K562 (cell line): ENCODE data around the gene ATG14. TPM values are rescaled to one million over a fixed set of nuclear protein-coding genes. Genes with fewer than 3 reads are reported as not detected.

Experiments
- ATAC-seq: fragments of 200-7000 bp; cut with Tn5 transposase; 3 replicates; pipeline ENCODE4 v1.9.1; 2020; ENCODE audit warnings: moderate library complexity
- BruUV-seq: library from RNA; stranded (reverse); fragments of 400-500 nt; replicated peaks from 2 replicates; lab custom pipeline; 2021; lab: Mats Ljungman, UMichigan
- CTCF ChIA-PET: fragments of 300-600 bp; formaldehyde crosslinking; extraction: SDS; loops from one replicate; lab custom pipeline; 2021; ENCODE audit warnings: low intra/inter-chr PET ratio; lab: Yijun Ruan, JAX
- POLR2A ChIA-PET: fragments of 300-600, 350-650 bp; sonication (Branson Sonifier 250); formaldehyde crosslinking; extraction: SDS; loops from one replicate; lab custom pipeline; 2021; ENCODE audit warnings: antibody characterized with exemption, inconsistent platforms; lab: Yijun Ruan, JAX
- DNase-seq, 4 experiments: peaks; one replicate each; pipeline versions ENCODE4 v3.0.0 to v3.0.0-alpha.2; 2011 to 2018; ENCODE audit warnings: low spot score in 3 of 4, mixed read lengths in 3 of 4; ENCODE audit errors: extremely low read depth in 1 of 4
- FAIRE-seq: peaks from 2 replicates; lab custom pipeline; 2011; peaks lifted over from hg19 to GRCh38; lab: Jason Lieb, UNC
- H2AFZ ChIP-seq: 2 replicates; pipeline ENCODE4 v1.6.0; 2011; ENCODE audit warnings: low read depth, low read length, control low read depth, inconsistent platforms
- H3K27ac ChIP-seq: fragments of 200-600 bp; 3 replicates; pipeline ENCODE4 v1.8.0; 2011; ENCODE audit warnings: low read depth, mild to moderate bottlenecking, control low read depth, inconsistent platforms, low read length, moderate library complexity, mixed read lengths; ENCODE audit errors: extremely low read depth
- H3K27me3 ChIP-seq, 2 experiments: fragments of 300-600 bp in 1 of 2; 2 replicates in 1 of 2; 3 replicates in 1 of 2; pipeline versions ENCODE4 v1.6.0 to v1.8.0; 2011; ENCODE audit warnings: inconsistent platforms in 2 of 2, low read length in 2 of 2, mild to moderate bottlenecking in 1 of 2, mixed read lengths in 1 of 2, moderate library complexity in 1 of 2; ENCODE audit not compliant: control insufficient read depth in 2 of 2, insufficient read depth in 2 of 2
- H3K36me3 ChIP-seq: fragments of 300-600 bp; 3 replicates; pipeline ENCODE4 v1.8.0; 2011; ENCODE audit warnings: mild to moderate bottlenecking, low read length, inconsistent platforms; ENCODE audit not compliant: control insufficient read depth, insufficient read depth
- H3K4me1 ChIP-seq, 2 experiments: fragments of 200-600 bp in 1 of 2; replicated peaks in 1 of 2; 2 replicates in 1 of 2; 3 replicates in 1 of 2; pipeline versions ENCODE4 v1.5.1 to v1.8.0; 2011; ENCODE audit warnings: inconsistent platforms in 2 of 2, low read length in 2 of 2, mild to moderate bottlenecking in 1 of 2, mixed read lengths in 1 of 2, moderate library complexity in 1 of 2; ENCODE audit not compliant: control insufficient read depth in 2 of 2, insufficient read depth in 2 of 2
- H3K4me2 ChIP-seq: 2 replicates; pipeline ENCODE4 v1.6.1; 2011; ENCODE audit warnings: low read length, control low read depth, inconsistent platforms, mixed read lengths; ENCODE audit not compliant: insufficient read depth
- H3K4me3 ChIP-seq: fragments of 200-600 bp; sonication (generic), shearing (Covaris generic); 2 replicates; pipeline ENCODE4 v1.5.1; 2016; ENCODE audit warnings: control low read depth, inconsistent platforms
- H3K79me2 ChIP-seq: fragments of 200-600 bp; 3 replicates; pipeline ENCODE4 v1.8.0; 2011; ENCODE audit warnings: low read length, inconsistent platforms; ENCODE audit not compliant: control insufficient read depth, insufficient read depth
- H3K9ac ChIP-seq, 2 experiments: 2 replicates each; pipeline versions ENCODE4 v1.6.0 to v1.6.1; 2011; ENCODE audit warnings: low read depth in 2 of 2, low read length in 2 of 2, control low read depth in 1 of 2, inconsistent platforms in 1 of 2, mild to moderate bottlenecking in 1 of 2, mixed read lengths in 1 of 2; ENCODE audit not compliant: insufficient read depth in 1 of 2
- H3K9me1 ChIP-seq: one replicate; pipeline ENCODE4 v1.6.0; 2011; ENCODE audit warnings: inconsistent platforms, mild to moderate bottlenecking, low read length, moderate library complexity; ENCODE audit not compliant: control insufficient read depth, insufficient read depth
- H3K9me3 ChIP-seq: replicated peaks from 2 replicates; pipeline ENCODE4 v1.5.1; 2011; ENCODE audit warnings: low read depth, low read length, inconsistent platforms; ENCODE audit not compliant: control insufficient read depth, insufficient read depth
- H4K20me1 ChIP-seq: replicated peaks from 2 replicates; pipeline ENCODE4 v1.6.1; 2011; ENCODE audit warnings: low read length, inconsistent platforms, mixed read lengths; ENCODE audit not compliant: control insufficient read depth, insufficient read depth
- WHSC1 ChIP-seq: IDR thresholded peaks from one replicate; pipeline ENCODE4 v1.6.1; 2012; ENCODE audit warnings: low read length, control low read depth, inconsistent platforms
- ZNF140 ChIP-seq: fragments of 250-450 bp; sonication (Bioruptor Pico); IDR thresholded peaks from 2 replicates; pipeline ENCODE4 v1.8.0; 2021; ENCODE audit warnings: moderate library complexity, mild to moderate bottlenecking, inconsistent platforms
- WGBS: fragments of 100-300 bp; shearing (Covaris generic); methylation state at CpG from one replicate; pipeline ENCODE4 v1.1.6; 2016; ENCODE audit warnings: low coverage, mixed read lengths; ENCODE audit not compliant: insufficient coverage; ENCODE audit errors: missing lambda C conversion rate; 5-methylcytosine and 5-hydroxymethylcytosine counted together
- in situ Hi-C: fragments of 300-500 bp; cut with MboI; formaldehyde crosslinking; loops from 4 replicates; pipeline ENCODE4 v1.15.0; 2018; ENCODE audit warnings: inconsistent platforms, mixed read lengths
- intact Hi-C: fragments of 100-400 bp; cut with micrococcal nuclease; formaldehyde crosslinking; loops from 2 replicates; pipeline ENCODE4 v1.14.2; 2022
- polyA plus RNA-seq, 8 experiments: library from polyadenylated mRNA; depleted of rRNA in 4 of 8; stranded (reverse) in 5 of 8; unstranded in 3 of 8; fragments of >200 nt; fragmentation: Nextera tagmentation in 2 of 8; fragmentation: Illumina TruSeq in 1 of 8; extraction: Ambion mirVana in 2 of 8; extraction: Trizol in 1 of 8; gene quantifications; 2 replicates each; pipeline versions ENCODE4 v1.2.1 to v1.2.3, GENCODE V29; 2011 to 2014; ENCODE audit warnings: inconsistent platforms in 1 of 8, missing spikeins in 1 of 8
- total RNA-seq, 7 experiments: library from RNA; depleted of rRNA in 6 of 7; stranded (reverse); fragments of >200 nt in 6 of 7; fragmentation: Illumina TruSeq in 2 of 7; extraction: Trizol in 2 of 7; gene quantifications; 2 replicates each; pipeline versions ENCODE4 v1.2.1 to v1.2.3, GENCODE V29; 2011 to 2021; ENCODE audit warnings: low replicate concordance in 1 of 7
- TF ChIP-seq, protein P1 (sequence below): sonication (generic); formaldehyde crosslinking; IDR thresholded peaks from 2 replicates; pipeline ENCODE4 v1.8.1; 2023; ENCODE audit warnings: mild to moderate bottlenecking, missing genetic modification reagents
- TF ChIP-seq, protein P2 (sequence below): fragments of 450-650 bp; IDR thresholded peaks from 2 replicates; pipeline ENCODE4 v1.6.1; 2016; ENCODE audit warnings: antibody characterized with exemption

ATG14 gene
- total and polyA plus RNA-seq, 9 of the 15 experiments (the other 6 are each of a cell fraction or from before 2014, with no cell fraction given): 0.55 to 4.2 (median 3.5) TPM

DNA sequence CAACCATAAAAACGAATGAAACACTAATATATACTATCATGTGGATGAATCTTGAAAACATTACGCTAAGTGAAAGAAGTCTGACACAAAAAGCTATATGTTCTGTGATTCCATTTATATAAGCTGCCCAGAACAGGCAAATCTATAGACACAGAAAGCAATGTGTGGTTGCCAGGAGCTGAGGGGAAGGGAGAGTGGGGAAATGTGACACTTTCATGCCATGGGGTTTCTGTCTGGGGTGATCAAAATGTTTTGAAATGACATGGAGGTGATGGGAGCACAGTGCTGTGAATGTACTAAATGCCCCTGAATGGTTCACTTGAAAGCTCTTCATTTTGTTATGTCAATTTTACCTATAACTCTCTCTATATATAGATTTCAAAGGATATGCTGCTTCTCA lies 30.1 kb downstream of the ATG14 start (continued):
- TF ChIP-seq, protein P1, sequence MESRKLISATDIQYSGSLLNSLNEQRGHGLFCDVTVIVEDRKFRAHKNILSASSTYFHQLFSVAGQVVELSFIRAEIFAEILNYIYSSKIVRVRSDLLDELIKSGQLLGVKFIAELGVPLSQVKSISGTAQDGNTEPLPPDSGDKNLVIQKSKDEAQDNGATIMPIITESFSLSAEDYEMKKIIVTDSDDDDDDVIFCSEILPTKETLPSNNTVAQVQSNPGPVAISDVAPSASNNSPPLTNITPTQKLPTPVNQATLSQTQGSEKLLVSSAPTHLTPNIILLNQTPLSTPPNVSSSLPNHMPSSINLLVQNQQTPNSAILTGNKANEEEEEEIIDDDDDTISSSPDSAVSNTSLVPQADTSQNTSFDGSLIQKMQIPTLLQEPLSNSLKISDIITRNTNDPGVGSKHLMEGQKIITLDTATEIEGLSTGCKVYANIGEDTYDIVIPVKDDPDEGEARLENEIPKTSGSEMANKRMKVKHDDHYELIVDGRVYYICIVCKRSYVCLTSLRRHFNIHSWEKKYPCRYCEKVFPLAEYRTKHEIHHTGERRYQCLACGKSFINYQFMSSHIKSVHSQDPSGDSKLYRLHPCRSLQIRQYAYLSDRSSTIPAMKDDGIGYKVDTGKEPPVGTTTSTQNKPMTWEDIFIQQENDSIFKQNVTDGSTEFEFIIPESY (CRISPR knock-in tag): no peak

GRCh38 chr14:55381040-55381439 lies 30.6 kb downstream of the ATG14 start:
- ChIA-PET POLR2A (no interaction called here), CTCF (no interaction called here)
- Histone ChIP-seq H4K20me1 (no peaks in the 10 kb centered on the region), H3K27me3 (no peaks in the 10 kb centered on the region), H3K27ac (no peak overlapping the region), H3K4me3 (no peak overlapping the region), H3K4me2 (no peak overlapping the region), H3K9ac (no peak overlapping the region), H3K36me3 (peaks cover 39% of the 10 kb centered on the region), H3K4me1 (peaks cover 17 to 44% of the 10 kb centered on the region in 2 experiments), H3K9me1 (no peaks in the 10 kb centered on the region), H2AFZ (no peak overlapping the region), H3K79me2 (no peaks in the 10 kb centered on the region), H3K9me3 (no peaks in the 10 kb centered on the region)
- BruUV-seq: no TSS peak
- DNase-seq (no peak), ATAC-seq (no peak), FAIRE-seq (no peak)
- no peak for TF ChIP-seq WHSC1
- TF ChIP-seq, protein P2, sequence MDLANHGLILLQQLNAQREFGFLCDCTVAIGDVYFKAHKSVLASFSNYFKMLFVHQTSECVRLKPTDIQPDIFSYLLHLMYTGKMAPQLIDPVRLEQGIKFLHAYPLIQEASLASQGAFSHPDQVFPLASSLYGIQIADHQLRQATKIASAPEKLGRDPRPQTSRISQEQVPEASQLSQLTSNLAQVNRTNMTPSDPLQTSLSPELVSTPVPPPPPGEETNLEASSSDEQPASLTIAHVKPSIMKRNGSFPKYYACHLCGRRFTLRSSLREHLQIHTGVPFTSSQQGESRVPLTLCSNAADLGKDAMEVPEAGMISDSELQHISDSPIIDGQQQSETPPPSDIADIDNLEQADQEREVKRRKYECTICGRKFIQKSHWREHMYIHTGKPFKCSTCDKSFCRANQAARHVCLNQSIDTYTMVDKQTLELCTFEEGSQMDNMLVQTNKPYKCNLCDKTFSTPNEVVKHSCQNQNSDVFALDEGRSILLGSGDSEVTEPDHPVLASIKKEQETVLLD: no peak
- TF ChIP-seq ZNF140 (CRISPR knock-in tag): no peak
- WGBS: 75% methylated on average over 5 of the region's 5 CpGs
- in situ Hi-C loops (no loop called here), intact Hi-C loops (no loop called here)
